WTC11 (cell line): ENCODE results near the gene TESK2. TPM values are rescaled to one million over a fixed set of nuclear protein-coding genes. Genes with fewer than 3 reads are reported as not detected.

Source experiments
- ATAC-seq: fragments of 200-7000 bp; cut with Tn5 transposase; 2 replicates; pipeline ENCODE4 v1.10.0; 2021; ENCODE audit warnings: mild to moderate bottlenecking, moderate library complexity
- CTCF ChIA-PET: fragments of 300-600 bp; sonication (Branson Sonifier 250); formaldehyde crosslinking; loops from one replicate; lab custom pipeline; 2021; ENCODE audit warnings: antibody characterized with exemption; lab: Charles Lee
- POLR2A ChIA-PET: fragments of 350-600 bp; sonication (Branson Sonifier 250); formaldehyde crosslinking; loops from one replicate; lab custom pipeline; 2021; ENCODE audit warnings: antibody characterized with exemption; lab: Charles Lee
- DNase-seq: peaks from one replicate; pipeline ENCODE4 v3.0.0; 2021; ENCODE audit warnings: low spot score
- H3K27ac Mint-ChIP-seq: 2 replicates; pipeline ENCODE4 v1.8.0; 2021; ENCODE audit warnings: mixed read lengths
- H3K27me3 Mint-ChIP-seq: 2 replicates; pipeline ENCODE4 v1.8.0; 2021; ENCODE audit warnings: low read depth, mild to moderate bottlenecking, moderate library complexity, mixed read lengths
- H3K36me3 Mint-ChIP-seq: 2 replicates; pipeline ENCODE4 v1.8.0; 2021; ENCODE audit warnings: mixed read lengths
- H3K4me1 Mint-ChIP-seq: 2 replicates; pipeline ENCODE4 v1.8.0; 2022; ENCODE audit warnings: mixed read lengths
- H3K4me3 Mint-ChIP-seq: 2 replicates; pipeline ENCODE4 v1.8.0; 2021; ENCODE audit warnings: mild to moderate bottlenecking, moderate library complexity, mixed read lengths
- H3K9me3 Mint-ChIP-seq: 2 replicates; pipeline ENCODE4 v1.8.0; 2021; ENCODE audit warnings: mixed read lengths
- ATF1 ChIP-seq: sonication (generic); formaldehyde crosslinking; IDR thresholded peaks from 2 replicates; pipeline ENCODE4 v1.8.1; 2023; ENCODE audit warnings: mild to moderate bottlenecking, moderate library complexity, missing genetic modification reagents
- CREM ChIP-seq: sonication (generic); formaldehyde crosslinking; IDR thresholded peaks from 2 replicates; pipeline ENCODE4 v1.8.1; 2022; ENCODE audit warnings: mild to moderate bottlenecking, missing genetic modification reagents, moderate library complexity
- ESRRA ChIP-seq: sonication (generic); formaldehyde crosslinking; IDR thresholded peaks from 2 replicates; pipeline ENCODE4 v1.8.1; 2022; ENCODE audit warnings: mild to moderate bottlenecking, missing genetic modification reagents, borderline replicate concordance
- ETV6 ChIP-seq: sonication (generic); formaldehyde crosslinking; IDR thresholded peaks from 2 replicates; pipeline ENCODE4 v1.8.1; 2022; ENCODE audit warnings: mild to moderate bottlenecking, missing genetic modification reagents
- FOXJ3 ChIP-seq: sonication (generic); formaldehyde crosslinking; IDR thresholded peaks from 2 replicates; pipeline ENCODE4 v1.9.0; 2021; ENCODE audit warnings: missing genetic modification reagents, mild to moderate bottlenecking, borderline replicate concordance
- FOXK1 ChIP-seq: sonication (generic); formaldehyde crosslinking; IDR thresholded peaks from 2 replicates; pipeline ENCODE4 v1.8.0; 2022; ENCODE audit warnings: mild to moderate bottlenecking, moderate library complexity, missing genetic modification reagents
- GABPB1 ChIP-seq: sonication (generic); formaldehyde crosslinking; IDR thresholded peaks from 2 replicates; pipeline ENCODE4 v1.8.1; 2023; ENCODE audit warnings: mild to moderate bottlenecking, missing genetic modification reagents
- IRF1 ChIP-seq: sonication (generic); formaldehyde crosslinking; IDR thresholded peaks from 2 replicates; pipeline ENCODE4 v1.8.0; 2023; ENCODE audit warnings: missing genetic modification reagents
- IRF2 ChIP-seq: sonication (generic); formaldehyde crosslinking; IDR thresholded peaks from 2 replicates; pipeline ENCODE4 v1.8.0; 2022; ENCODE audit warnings: low read depth, missing genetic modification reagents, borderline replicate concordance
- NFATC4 ChIP-seq: fragments of 250-450 bp; sonication (Bioruptor Pico); IDR thresholded peaks from 2 replicates; pipeline ENCODE4 v1.9.0; 2021; ENCODE audit warnings: mild to moderate bottlenecking
- NR1H2 ChIP-seq: sonication (generic); formaldehyde crosslinking; IDR thresholded peaks from 2 replicates; pipeline ENCODE4 v1.9.0; 2021; ENCODE audit warnings: mild to moderate bottlenecking, moderate library complexity, missing genetic modification reagents
- PRRX2 ChIP-seq: fragments of 250-450 bp; sonication (Bioruptor Pico); IDR thresholded peaks from 2 replicates; pipeline ENCODE4 v1.8.0; 2021; ENCODE audit warnings: mild to moderate bottlenecking
- SOX15 ChIP-seq: fragments of 250-450 bp; sonication (Bioruptor Pico); IDR thresholded peaks from 2 replicates; pipeline ENCODE4 v1.9.0; 2021; ENCODE audit warnings: mild to moderate bottlenecking
- SP1 ChIP-seq: sonication (generic); formaldehyde crosslinking; conservative IDR thresholded peaks from 2 replicates; pipeline ENCODE4 v1.8.1; 2022; ENCODE audit warnings: missing genetic modification reagents
- STAT6 ChIP-seq: sonication (generic); formaldehyde crosslinking; conservative IDR thresholded peaks from 2 replicates; pipeline ENCODE4 v1.8.1; 2023; ENCODE audit warnings: mild to moderate bottlenecking, low read depth, missing genetic modification reagents, moderate library complexity
- TEAD1 ChIP-seq: sonication (generic); formaldehyde crosslinking; IDR thresholded peaks from 2 replicates; pipeline ENCODE4 v1.8.0; 2022; ENCODE audit warnings: mild to moderate bottlenecking, missing genetic modification reagents
- TEAD4 ChIP-seq: sonication (generic); formaldehyde crosslinking; IDR thresholded peaks from 2 replicates; pipeline ENCODE4 v1.8.0; 2022; ENCODE audit warnings: mild to moderate bottlenecking, missing genetic modification reagents
- TP53 ChIP-seq: sonication (generic); formaldehyde crosslinking; IDR thresholded peaks from 2 replicates; pipeline ENCODE4 v1.8.1; 2023; ENCODE audit warnings: mild to moderate bottlenecking, missing genetic modification reagents
- ZBTB21 ChIP-seq: sonication (generic); formaldehyde crosslinking; IDR thresholded peaks from 2 replicates; pipeline ENCODE4 v1.8.1; 2023; ENCODE audit warnings: mild to moderate bottlenecking, missing genetic modification reagents, borderline replicate concordance
- ZBTB43 ChIP-seq: sonication (generic); formaldehyde crosslinking; IDR thresholded peaks from 2 replicates; pipeline ENCODE4 v1.8.1; 2023; ENCODE audit warnings: mild to moderate bottlenecking, missing genetic modification reagents
- ZNF219 ChIP-seq: sonication (generic); formaldehyde crosslinking; IDR thresholded peaks from 2 replicates; pipeline ENCODE4 v1.8.0; 2023; ENCODE audit warnings: missing genetic modification reagents, mild to moderate bottlenecking, borderline replicate concordance
- ZNF263 ChIP-seq: sonication (generic); formaldehyde crosslinking; IDR thresholded peaks from 2 replicates; pipeline ENCODE4 v1.8.1; 2022; ENCODE audit warnings: low read depth, mild to moderate bottlenecking, moderate library complexity, missing genetic modification reagents
- ZNF396 ChIP-seq: fragments of 250-450 bp; sonication (Bioruptor Pico); IDR thresholded peaks from 2 replicates; pipeline ENCODE4 v1.8.0; 2021; ENCODE audit warnings: mild to moderate bottlenecking, moderate library complexity, borderline replicate concordance
- ZNF416 ChIP-seq: fragments of 250-450 bp; sonication (Bioruptor Pico); IDR thresholded peaks from 2 replicates; pipeline ENCODE4 v1.9.0; 2021; ENCODE audit warnings: mild to moderate bottlenecking, inconsistent platforms
- ZNF671 ChIP-seq: fragments of 250-450 bp; sonication (Bioruptor Pico); IDR thresholded peaks from 2 replicates; pipeline ENCODE4 v1.8.0; 2021; ENCODE audit warnings: mild to moderate bottlenecking
- total RNA-seq: library from RNA; stranded (reverse); gene quantifications from 3 replicates; pipeline ENCODE4 v1.2.3, GENCODE V29; 2021
- TF ChIP-seq, protein P1 (sequence below): sonication (generic); formaldehyde crosslinking; conservative IDR thresholded peaks from 2 replicates; pipeline ENCODE4 v1.8.1; 2022; ENCODE audit warnings: mild to moderate bottlenecking, missing genetic modification reagents
- TF ChIP-seq, protein P2 (sequence below): fragments of 250-450 bp; sonication (Bioruptor Pico); IDR thresholded peaks from 2 replicates; pipeline ENCODE4 v1.9.0; 2021; ENCODE audit warnings: mild to moderate bottlenecking

The TESK2 gene
- total RNA-seq, 1 experiment from 2014 or later: 13.3 TPM

- no peaks in the 10 kb centered on the region; the same call in 1 of the 2 replicates for H3K27me3 Mint-ChIP-seq
- peaks cover 8% of the 10 kb centered on the region for H3K36me3 Mint-ChIP-seq
- H3K9me3 Mint-ChIP-seq: peaks cover 9% of the 10 kb centered on the region
- DNase-seq (no peak), ATAC-seq (no peak; the same call in 1 of the 2 replicates)
- peak overlapping the region; percentile 50 for H3K4me3 Mint-ChIP-seq
- ChIA-PET CTCF (interaction anchor here (0.8 to 2.6 kb wide), 4 partner anchors 16 to 303 kb away, joined by 3 to 24 read pairs (median 8); partner anchors contain the start of gene TOE1), POLR2A (interaction anchor here (0.8 to 2.0 kb wide), 3 partner anchors 18 to 508 kb away, joined by 3 to 10 read pairs (median 3); no protein-coding TSS in a partner anchor)
- H3K4me1 Mint-ChIP-seq: peaks cover 32% of the 10 kb centered on the region
- TF ChIP-seq CREM (CRISPR knock-in tag): peak; percentile 15; the same call in 1 of the 2 replicates
- TF ChIP-seq ESRRA (CRISPR knock-in tag): no peak
- TF ChIP-seq ZNF416 (CRISPR knock-in tag): no peak
- TF ChIP-seq ZNF219: no peak
- peak overlapping the region; percentile 98 for H3K27ac Mint-ChIP-seq
Observed at GRCh38 chr1:45321444-45321843, 169.5 kb downstream of the TESK2 start.

DNA sequence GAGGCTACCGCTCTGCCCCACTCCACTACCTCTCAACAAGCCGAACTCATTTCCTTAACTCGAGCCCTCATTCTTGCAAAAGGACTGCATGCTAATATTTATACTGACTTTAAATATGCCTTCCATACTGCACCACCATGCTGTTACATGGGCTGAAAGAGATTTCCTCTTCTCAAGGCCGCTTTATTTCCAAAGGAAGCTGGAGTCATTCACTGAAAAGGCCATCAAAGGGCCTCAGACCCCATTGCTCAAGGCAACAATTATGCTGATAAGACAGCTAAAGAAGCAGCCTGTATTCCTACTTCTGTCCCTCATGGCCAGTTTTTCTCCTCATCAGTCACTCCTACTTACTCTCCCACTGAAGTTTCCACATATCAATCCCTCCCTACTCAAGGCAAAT, 171.2 kb downstream of the TESK2 start:
- POLR2A ChIA-PET: interaction anchor here (2.0 kb wide), 1 partner anchor 16 kb away, joined by 10 read pairs; no protein-coding TSS in a partner anchor
- Mint-ChIP-seq H3K4me1 (peaks cover 21% of the 10 kb centered on the region), H3K27ac (no peak overlapping the region), H3K9me3 (peaks cover 13% of the 10 kb centered on the region), H3K4me3 (no peak overlapping the region), H3K36me3 (peaks cover 11% of the 10 kb centered on the region)
- CTCF ChIA-PET: interaction anchor here (1.9 to 2.6 kb wide), 2 partner anchors 14 to 16 kb away, joined by 7 to 24 read pairs; no protein-coding TSS in a partner anchor
- no peak for DNase-seq
- no peak for ATAC-seq
- TF ChIP-seq, protein P1, sequence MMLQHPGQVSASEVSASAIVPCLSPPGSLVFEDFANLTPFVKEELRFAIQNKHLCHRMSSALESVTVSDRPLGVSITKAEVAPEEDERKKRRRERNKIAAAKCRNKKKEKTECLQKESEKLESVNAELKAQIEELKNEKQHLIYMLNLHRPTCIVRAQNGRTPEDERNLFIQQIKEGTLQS (CRISPR knock-in tag): no peak
- no peak for TF ChIP-seq SP1 (CRISPR knock-in tag)
- no peak for TF ChIP-seq ETV6
- TF ChIP-seq GABPB1 (CRISPR knock-in tag): no peak
- TF ChIP-seq IRF2: no peak
- no peak for TF ChIP-seq ZNF219
- TF ChIP-seq ZNF263 (CRISPR knock-in tag): no peak
- TF ChIP-seq TEAD4 (CRISPR knock-in tag): no peak
- TF ChIP-seq ZNF396 (CRISPR knock-in tag): no peak
- TF ChIP-seq ESRRA (CRISPR knock-in tag): no peak
- TF ChIP-seq SOX15 (CRISPR knock-in tag): no peak
- no peak for TF ChIP-seq PRRX2 (CRISPR knock-in tag)
- no peak for TF ChIP-seq ZNF671 (CRISPR knock-in tag)
- TF ChIP-seq, protein P2, sequence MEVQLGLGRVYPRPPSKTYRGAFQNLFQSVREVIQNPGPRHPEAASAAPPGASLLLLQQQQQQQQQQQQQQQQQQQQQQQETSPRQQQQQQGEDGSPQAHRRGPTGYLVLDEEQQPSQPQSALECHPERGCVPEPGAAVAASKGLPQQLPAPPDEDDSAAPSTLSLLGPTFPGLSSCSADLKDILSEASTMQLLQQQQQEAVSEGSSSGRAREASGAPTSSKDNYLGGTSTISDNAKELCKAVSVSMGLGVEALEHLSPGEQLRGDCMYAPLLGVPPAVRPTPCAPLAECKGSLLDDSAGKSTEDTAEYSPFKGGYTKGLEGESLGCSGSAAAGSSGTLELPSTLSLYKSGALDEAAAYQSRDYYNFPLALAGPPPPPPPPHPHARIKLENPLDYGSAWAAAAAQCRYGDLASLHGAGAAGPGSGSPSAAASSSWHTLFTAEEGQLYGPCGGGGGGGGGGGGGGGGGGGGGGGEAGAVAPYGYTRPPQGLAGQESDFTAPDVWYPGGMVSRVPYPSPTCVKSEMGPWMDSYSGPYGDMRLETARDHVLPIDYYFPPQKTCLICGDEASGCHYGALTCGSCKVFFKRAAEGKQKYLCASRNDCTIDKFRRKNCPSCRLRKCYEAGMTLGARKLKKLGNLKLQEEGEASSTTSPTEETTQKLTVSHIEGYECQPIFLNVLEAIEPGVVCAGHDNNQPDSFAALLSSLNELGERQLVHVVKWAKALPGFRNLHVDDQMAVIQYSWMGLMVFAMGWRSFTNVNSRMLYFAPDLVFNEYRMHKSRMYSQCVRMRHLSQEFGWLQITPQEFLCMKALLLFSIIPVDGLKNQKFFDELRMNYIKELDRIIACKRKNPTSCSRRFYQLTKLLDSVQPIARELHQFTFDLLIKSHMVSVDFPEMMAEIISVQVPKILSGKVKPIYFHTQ (CRISPR knock-in tag): no peak
- TF ChIP-seq ZBTB21: no peak
- no peak for TF ChIP-seq NFATC4 (CRISPR knock-in tag)
- TF ChIP-seq, all 79 proteins: peak for 0
- H3K27me3 Mint-ChIP-seq: no peaks in the 10 kb centered on the region; the same call in 1 of the 2 replicates

DNA sequence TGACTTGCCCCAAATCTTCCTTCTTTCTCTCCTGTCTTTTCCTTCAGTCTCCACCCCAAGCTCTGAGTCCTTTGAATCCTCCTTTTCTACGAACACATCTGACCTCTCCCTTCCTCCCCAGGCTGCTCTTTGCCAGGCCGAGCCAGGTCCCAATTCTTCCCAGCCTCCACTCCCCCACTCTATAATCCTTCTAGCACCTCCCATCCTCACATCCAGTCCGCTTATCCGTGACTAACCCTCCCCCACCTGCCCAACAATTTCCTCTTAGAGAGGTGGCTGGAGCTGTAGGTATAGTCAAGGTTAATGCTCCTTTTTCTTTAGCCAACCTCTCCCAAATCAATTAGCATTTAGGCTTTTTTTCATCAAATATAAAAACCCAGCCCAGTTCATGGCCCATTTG, 173.8 kb downstream of the TESK2 start:
- peak; percentile 43 for ATAC-seq
- ChIA-PET POLR2A (interaction anchor here (0.6 kb wide), 1 partner anchor 41 kb away, joined by 3 read pairs; no protein-coding TSS in a partner anchor), CTCF (interaction anchor here (1.2 kb wide), 1 partner anchor 14 kb away, joined by 4 read pairs; no protein-coding TSS in a partner anchor)
- no peak overlapping the region for H3K27ac Mint-ChIP-seq
- no peak for DNase-seq
- H3K4me3 Mint-ChIP-seq: no peak overlapping the region
- H3K4me1 Mint-ChIP-seq: peaks cover 14% of the 10 kb centered on the region
- H3K27me3 Mint-ChIP-seq: no peaks in the 10 kb centered on the region; the same call in 1 of the 2 replicates
- peaks cover 4% of the 10 kb centered on the region; the same call in 1 of the 2 replicates for H3K9me3 Mint-ChIP-seq
- 0 out of 2 replicates have a peak, but pooled peaks cover 3% of the 10 kb centered on the region for H3K36me3 Mint-ChIP-seq
- TF ChIP-seq NR1H2 (no peak), FOXJ3 (CRISPR knock-in tag) (no peak), TP53 (CRISPR knock-in tag) (no peak), IRF1 (CRISPR knock-in tag) (no peak), ZBTB43 (CRISPR knock-in tag) (no peak), STAT6 (CRISPR knock-in tag) (no peak), FOXK1 (CRISPR knock-in tag) (no peak), ATF1 (no peak), TEAD1 (CRISPR knock-in tag) (no peak)
